COLO829 (cell line): ENCODE data around the gene UVSSA.

ENCODE experiments used
- DNase-seq: peaks from one replicate; pipeline ENCODE4 v3.0.0; 2012; ENCODE audit warnings: low spot score

Gene UVSSA

GRCh38 chr4:1396806-1397455 lies 49.9 kb downstream of the UVSSA start:
- no peak for DNase-seq

GRCh38 chr4:1398681-1399507 lies 51.9 kb downstream of the UVSSA start:
- DNase-seq: no peak

- DNase-seq: no peak
These were observed 52.6 kb downstream of the UVSSA start for GRCh38 chr4:1399508-1400190.

- no peak for DNase-seq
These were observed 53.3 kb downstream of the UVSSA start for GRCh38 chr4:1400191-1400805.

- no peak for DNase-seq
These were observed 53.9 kb downstream of the UVSSA start for GRCh38 chr4:1400831-1401408.

GRCh38 chr4:1401409-1402020 lies 54.5 kb downstream of the UVSSA start:
- DNase-seq: no peak

- no peak for DNase-seq
These were observed 55.1 kb downstream of the UVSSA start for GRCh38 chr4:1402021-1402515.

GRCh38 chr4:1402516-1403091 lies 55.6 kb downstream of the UVSSA start:
- DNase-seq: no peak

- no peak for DNase-seq
These were observed 56.2 kb downstream of the UVSSA start for GRCh38 chr4:1403177-1403583.

GRCh38 chr4:1403591-1404572 lies 56.9 kb downstream of the UVSSA start:
- no peak for DNase-seq

- DNase-seq: no peak
These were observed 57.7 kb downstream of the UVSSA start for GRCh38 chr4:1404573-1405253.

- DNase-seq: no peak
These were observed 58.2 kb downstream of the UVSSA start for GRCh38 chr4:1405254-1405635.

GRCh38 chr4:1405636-1406393 lies 58.8 kb downstream of the UVSSA start:
- DNase-seq: no peak

GRCh38 chr4:1406394-1406980 lies 59.5 kb downstream of the UVSSA start, which contains the start of gene NKX1-1:
NKX1-1 (minus strand) TSS chr4:1406442; CDS start chr4:1406442, 0 bp downstream.
- DNase-seq: no peak

GRCh38 chr4:1406981-1407656 lies 60.1 kb downstream of the UVSSA start:
- DNase-seq: no peak

GRCh38 chr4:1407657-1408333 lies 60.8 kb downstream of the UVSSA start:
- DNase-seq: no peak

- DNase-seq: no peak
These were observed 61.4 kb downstream of the UVSSA start for GRCh38 chr4:1408418-1408817.
